GM18868 (cell line): Measurements from ENCODE around the gene CCL1.
"Not testable (repeated sequence)": the region's sequence is repeated elsewhere in the genome, so short reads cannot be mapped to it uniquely, and the experiment has no call there.

Experiments used
- ATAC-seq: cut with Tn5 transposase; IDR thresholded peaks from one replicate; pipeline ENCODE4 v1.9.1; 2021; ENCODE audit warnings: mild to moderate bottlenecking, moderate library complexity; ENCODE audit not compliant: unreplicated experiment

The CCL1 gene

DNA sequence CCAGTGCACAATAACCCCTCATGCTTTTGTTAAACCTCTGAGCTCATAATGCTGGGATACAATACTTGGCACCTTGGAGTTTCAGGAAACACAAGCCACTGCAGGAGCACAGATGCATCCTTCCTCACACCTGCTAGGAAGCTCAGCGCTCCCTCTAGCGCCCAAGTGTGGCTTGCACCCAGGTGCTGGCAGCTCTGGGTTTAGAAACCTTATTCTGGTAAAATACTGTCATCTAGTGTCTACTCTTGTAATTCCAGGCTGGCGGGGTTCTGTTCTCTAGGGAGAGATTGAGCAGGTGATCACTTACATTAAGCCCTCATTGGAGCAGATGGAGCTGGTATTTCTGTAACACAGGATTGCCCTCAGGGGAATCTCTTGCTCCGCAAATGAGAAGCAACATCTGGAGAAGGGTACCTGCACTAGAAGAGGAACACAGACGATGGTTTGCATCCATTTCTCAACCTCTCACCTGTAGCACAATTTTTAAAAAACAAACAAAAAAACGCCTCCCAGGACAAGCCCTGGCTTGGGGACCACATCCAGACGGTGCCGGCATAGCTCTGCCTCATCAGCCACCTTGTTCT, 1.5 kb downstream of the CCL1 start:
- ATAC-seq = no peak

DNA sequence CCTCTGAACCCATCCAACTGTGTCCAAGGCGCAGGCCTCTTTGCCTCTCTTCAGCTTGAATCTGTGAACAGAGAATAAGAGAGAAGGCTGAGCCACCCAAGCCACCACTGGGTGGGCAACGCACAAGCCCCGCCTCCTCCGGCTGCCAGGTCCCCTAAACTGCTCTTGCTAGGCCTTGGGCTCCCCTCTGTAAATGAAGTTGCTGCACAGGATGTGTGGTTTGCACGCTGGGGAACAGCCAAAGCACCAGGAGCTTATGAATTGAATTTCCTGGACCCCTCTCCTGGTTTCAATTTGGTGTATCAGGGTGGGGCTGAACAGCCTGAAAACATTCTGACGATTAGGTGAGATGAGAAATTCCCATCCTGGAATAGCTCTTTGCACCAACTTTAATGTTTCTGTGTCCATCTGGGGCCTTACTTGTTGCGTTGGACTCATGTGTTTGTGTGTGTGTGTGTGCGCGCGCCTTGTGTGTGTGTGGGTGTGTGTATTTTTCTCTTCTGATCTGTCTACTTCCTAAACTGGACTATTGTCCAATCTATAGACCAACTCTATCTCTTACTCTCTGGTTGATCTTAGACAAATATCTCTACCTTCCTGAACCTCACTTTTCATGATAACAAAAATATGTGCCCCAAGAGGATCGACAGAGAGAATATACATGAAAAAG, 2.3 kb downstream of the CCL1 start:
- ATAC-seq = no peak

DNA sequence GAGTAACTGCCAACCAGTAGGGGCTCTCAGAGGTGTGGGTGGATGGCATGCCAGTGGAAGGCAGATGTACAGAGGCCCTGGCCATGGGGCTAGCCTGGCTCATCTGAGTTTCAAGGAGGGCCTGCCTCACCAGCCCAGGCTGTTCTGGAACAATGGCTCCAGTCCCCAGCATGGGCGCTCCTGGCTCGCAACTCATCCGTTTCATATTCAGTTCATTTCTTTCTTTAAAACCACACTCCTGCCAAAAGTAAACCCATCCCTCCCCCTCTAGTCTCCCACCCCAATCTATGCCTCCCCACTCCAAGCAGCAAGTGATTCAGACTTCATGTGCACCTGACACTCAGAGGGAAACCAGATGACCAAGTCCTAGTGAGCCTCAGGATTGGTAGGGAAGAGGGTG, 4.4 kb downstream of the CCL1 start:
- no peak for ATAC-seq

DNA sequence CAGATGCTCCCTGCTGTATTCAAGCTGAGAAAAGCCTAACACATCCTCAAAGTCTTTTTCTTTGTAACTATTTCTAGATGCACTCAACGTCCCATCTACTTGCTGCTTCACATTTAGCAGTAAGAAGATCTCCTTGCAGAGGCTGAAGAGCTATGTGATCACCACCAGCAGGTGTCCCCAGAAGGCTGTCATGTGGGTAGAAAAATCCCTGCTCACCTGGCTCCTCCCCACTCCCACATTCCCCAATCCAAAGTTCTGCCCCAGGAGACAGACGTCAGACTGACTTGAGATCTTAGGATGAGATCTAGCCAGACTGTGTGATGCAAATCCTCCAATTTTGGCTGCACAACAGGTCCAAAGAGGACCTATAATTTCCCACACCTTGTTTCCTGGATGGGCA, 5.6 kb downstream of the CCL1 start:
- ATAC-seq = no peak

DNA sequence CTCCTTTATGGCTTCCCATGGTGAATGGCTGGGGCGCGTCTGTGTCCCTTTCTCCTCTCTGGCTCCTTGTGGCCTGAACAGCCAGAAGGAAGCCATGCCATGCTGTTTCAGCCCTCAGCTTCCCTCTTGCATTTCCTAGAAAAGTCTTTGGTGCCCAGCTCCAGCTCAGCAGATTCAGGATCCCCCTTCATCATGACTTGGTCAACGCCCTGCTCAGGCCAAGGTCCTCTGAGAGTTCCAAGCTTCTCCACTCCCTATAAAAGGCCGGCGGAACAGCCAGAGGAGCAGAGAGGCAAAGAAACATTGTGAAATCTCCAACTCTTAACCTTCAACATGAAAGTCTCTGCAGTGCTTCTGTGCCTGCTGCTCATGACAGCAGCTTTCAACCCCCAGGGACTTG, 6.8 kb downstream of the CCL1 start, which contains the start of gene CCL13:
CCL13 (plus strand) TSS at position 287 of the 400 bp plus-strand sequence; CDS start at position 334, 47 bp downstream.
- no peak for ATAC-seq

DNA sequence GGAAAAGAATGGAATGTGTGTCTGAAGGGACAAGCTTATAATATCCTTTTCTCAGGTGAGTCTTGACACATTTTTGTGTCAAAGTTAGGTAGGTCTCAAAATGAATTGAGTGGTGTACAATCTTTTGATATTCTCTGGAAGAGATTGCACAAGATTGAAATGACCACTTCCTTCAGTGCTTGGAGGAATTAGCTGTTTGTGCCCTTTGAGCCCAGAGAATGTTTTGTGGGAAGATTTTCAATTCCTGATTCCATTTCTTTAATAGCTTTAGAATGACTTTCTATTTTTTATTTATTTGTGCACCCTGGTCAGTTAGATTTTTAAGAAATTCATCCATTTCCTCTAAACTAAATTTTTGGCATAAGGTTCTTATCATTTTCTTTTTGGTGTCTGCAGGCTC, 8.4 kb downstream of the CCL1 start:
- ATAC-seq = no peak

DNA sequence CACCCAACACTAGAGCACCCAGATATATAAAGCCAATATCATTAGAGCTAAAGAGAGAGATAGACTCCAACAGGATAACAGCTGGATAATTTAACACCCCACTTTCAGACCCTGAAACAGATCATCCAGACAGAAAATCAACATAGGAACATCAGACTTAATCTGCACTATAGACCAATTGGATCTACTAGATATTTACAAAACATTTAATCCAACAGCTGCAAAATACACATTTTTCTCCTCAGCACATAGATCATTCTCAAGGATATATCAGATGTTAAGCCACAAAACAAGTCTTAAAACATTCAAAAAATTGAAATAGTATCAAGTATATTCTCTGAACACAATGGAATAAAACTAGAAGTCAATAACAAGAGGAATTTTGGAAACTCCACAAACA, 10.8 kb downstream of the CCL1 start:
- no peak for ATAC-seq

DNA sequence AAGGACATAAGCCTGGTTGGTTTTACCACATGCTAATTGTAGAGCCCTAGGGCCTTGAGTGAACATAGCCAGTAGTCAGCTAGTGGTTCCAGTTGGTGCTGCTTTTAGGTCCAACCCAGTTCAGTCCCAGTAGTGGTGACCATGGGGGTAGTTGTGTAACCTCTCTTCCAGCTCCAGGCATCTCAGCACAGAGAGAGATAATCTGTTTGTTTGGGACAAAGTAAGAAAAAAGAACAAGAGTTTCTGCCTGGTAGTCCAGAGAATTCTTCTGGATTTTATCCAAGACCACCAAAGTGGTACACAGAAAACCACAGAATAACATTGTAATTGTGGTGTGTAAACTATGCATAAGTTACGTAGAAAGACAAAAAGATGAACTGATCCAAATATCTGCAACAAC, 11.9 kb downstream of the CCL1 start:
- no peak for ATAC-seq

DNA sequence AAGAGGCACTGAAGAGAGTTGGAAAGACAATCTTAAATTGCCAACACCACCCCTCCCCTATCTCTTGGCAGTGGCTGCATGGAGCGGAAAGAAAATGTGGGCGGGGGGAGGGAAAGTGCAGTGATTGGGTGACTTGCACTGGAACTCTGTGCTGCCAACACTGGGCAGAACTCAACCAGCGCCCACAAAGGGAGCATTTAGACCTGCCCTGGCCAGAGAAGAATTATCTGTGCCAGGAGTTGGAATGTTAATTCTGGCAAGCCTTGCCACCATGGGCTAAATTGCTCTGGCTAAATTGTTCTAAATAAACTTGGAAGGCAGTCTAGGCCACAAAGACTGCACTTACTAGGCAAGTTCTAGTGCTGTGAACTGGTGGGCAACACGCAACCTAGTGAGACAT, 13.3 kb downstream of the CCL1 start:
- no peak for ATAC-seq

DNA sequence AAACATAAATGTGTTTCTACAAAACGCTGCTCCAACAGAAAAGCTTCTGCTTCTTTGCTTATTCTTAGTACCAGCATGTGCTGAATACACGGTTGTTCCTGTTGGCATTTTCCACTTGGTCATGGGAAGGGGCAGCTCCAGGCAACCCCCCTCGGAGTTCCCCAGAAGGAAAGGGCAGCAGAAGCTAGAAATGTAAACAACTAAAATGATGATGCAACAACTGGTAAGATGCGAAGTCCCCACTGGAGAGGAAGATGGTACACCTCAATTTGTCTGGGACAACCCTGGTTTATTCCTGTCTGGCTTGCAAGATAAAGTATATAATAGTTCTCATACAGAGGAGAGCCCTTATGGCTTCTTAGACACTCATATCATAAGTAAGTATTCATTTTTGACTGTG, 16.0 kb downstream of the CCL1 start:
- ATAC-seq = no peak

DNA sequence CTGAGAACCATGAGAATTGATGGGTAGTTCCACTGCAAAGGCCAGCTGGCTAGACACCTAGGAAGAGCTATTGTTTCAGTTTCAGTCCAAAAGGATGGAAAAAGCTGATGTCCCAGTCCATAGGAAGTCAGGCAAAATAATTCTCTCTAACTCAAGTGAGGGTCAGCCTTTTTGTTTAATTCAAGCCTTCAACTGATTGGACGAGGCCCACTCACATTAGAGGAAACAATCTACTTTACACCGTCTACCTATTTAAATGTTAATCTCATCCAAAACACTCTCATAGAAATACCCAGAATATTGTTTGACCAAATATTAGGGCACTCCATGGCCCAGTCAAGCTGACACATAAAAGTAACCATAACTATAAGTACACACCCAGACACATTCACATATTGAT, 21.1 kb downstream of the CCL1 start:
- ATAC-seq = no peak

DNA sequence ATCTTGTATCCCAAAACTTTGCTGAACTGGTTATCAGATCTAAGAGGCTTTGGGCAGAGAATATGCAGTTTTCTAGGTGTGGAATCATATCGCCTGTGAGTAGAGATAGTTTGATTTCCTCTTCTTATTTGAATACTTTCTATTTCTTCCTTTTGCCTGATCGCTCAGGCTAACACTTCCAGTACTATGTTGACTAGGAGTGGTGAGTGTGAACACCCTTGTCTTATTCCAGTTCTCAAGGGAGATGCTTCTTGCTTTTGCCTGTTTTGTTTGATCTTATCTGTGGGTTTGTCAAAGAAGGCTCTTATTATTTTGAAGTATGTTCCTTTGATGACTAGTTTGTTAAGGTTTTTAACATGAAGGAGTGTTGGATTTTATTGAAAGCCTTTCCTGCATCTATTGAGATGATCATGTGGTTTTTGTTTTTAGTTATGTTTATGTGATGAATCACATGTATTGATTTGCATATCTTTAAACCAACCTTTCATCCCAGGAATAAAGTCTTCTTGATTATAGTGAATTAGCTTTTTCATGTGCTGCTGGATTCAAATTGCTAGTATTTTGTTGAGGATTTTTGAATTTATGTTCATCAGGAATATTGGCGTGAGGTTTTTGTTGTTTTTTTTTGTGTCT, 23.8 kb downstream of the CCL1 start:
- no peak for ATAC-seq

DNA sequence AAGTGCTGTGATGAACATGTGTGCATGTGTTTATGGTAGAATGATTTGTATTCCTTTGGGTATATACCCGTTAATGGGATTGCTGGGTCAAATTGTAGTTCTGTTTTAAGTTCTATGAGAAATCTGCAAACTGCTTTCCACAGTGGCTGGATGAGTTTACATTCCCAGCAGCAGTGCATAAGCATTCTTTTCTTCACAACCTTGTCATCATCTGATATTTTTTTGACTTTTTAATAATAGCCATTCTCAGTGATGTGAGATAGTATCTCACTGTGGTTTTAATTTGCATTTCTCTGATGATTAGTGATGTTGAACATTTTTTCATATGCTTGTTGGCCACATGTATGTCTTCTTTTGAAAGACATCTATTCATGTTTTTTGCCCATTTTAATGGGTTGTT, 25.3 kb downstream of the CCL1 start:
- ATAC-seq = no peak

DNA sequence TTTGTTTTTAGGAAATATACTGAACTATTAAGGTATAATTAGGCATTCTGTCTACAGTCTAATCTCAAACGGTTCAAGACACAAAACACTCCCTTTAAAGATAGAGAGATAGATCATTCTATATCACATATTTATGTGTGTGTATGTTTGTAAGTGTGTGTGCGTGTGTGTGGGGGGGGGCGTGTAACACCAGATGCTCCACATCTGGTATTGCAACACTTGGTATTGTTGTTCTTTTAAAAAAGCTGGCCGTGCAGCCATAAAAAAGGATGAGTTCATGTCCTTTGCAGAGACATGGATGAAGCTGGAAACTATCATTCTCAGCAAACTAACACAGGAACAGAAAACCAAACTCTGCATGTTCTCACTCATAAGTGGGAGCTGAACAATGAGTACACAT, 35.5 kb downstream of the CCL1 start:
- ATAC-seq = not testable (repeated sequence)

DNA sequence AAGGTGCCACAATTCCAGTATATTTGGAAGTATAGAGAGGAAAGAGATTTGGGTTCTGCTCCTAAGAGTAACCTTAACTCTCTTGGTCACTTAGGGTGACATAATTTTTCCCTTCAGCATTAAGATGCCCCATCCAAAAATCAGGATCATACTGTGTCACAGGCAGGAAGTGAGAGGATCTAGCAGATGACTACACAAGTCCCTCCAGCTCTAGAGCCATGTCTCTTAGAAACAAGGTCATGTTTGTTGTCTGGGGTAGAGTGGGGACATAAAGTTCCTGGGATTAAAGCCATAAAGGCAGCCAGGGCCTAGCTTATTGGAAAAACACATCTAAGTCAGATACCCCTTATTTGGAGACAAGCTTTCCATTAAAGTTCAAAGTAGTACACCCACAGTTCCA, 41.1 kb downstream of the CCL1 start:
- no peak for ATAC-seq

DNA sequence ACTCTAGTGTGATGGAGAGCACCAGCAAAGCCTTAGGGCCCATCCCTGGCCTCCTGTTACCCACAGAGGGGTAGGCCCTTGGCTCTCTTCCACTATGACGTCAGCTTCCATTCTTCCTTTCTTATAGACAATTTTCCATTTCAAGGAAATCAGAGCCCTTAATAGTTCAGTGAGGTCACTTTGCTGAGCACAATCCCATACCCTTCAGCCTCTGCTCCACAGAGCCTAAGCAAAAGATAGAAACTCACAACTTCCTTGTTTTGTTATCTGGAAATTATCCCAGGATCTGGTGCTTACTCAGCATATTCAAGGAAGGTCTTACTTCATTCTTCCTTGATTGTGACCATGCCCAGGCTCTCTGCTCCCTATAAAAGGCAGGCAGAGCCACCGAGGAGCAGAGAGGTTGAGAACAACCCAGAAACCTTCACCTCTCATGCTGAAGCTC, 44.0 kb downstream of the CCL1 start, which contains the start of gene CCL8:
CCL8 (plus strand) TSS at position 397 of the 445 bp plus-strand sequence. CDS start 67 bp downstream, outside the sequence.
- no peak for ATAC-seq

DNA sequence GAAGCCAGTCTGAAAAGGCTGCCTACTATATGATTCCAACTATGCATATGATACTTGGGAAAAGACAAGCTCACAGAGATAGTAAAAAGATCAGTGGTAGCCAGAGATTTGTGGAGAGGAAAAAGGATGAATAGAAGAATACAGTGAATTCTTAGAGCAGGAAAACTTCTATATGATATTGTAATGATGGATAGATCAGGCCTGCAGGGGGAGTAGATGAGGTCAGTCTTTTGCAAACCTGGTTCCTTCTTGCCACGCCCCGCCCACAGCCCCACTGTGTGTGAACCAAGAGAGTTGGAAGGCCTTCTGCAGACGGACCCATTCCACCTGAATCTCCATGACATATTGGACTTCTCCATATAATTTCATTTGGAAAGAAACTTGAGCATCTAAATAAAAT, 44.6 kb downstream of the CCL1 start:
- ATAC-seq = no peak

DNA sequence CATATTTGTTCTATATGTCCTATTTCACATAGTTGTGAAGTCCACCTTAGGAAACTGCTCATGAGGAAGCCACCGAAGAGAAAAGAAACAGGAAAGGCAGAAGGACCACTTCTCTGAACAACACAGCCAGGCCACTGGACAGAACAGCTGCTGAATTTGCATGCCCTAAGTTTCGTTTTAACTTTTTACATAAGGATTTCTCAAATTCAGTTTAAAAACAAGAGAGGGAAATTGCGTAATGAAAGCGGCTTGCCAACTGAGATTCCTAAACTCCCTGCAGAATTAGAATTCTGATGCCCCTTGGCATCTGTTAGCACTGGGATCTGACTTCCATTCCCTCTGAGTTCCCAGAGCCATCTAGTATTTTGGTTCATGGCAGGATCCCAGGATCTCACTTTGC, 48.8 kb downstream of the CCL1 start:
- no peak for ATAC-seq

DNA sequence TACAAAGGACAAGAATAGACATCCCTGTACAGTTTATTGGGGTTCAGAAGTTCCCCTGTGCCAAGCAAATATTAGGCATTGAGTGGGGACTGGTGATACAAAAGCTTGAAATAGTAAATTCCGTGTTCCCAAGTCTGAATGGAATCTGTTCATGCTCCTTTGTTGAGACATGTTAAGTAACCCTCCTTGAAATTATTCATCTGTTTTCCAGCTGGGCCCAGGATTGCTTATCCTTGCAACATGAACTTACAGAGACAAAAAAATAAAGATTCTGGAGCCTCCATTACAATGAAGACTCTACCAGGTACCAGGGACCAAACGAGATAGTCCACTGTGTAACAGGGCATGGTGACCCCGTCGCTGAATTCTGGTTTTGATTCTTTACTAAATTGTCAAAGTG, 49.9 kb downstream of the CCL1 start:
- no peak for ATAC-seq

DNA sequence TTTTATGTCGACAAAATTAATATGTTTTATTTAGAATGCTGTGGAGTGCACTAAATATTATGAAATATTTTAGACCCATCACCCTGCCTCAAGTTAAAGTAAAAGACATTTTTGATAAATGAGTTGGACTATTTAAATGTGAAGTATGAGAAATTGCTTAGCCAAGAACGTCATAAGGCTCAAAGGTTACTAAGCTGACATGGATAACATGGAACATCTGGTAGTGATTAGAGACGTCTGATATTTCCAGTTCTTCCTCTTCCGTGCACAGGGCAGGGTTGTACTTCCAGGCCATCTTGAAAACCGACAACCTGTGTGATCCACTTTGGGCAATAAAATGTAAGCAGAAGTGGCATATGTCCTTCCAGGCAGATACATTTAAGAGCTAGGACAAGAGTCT, 51.0 kb downstream of the CCL1 start:
- no peak for ATAC-seq

DNA sequence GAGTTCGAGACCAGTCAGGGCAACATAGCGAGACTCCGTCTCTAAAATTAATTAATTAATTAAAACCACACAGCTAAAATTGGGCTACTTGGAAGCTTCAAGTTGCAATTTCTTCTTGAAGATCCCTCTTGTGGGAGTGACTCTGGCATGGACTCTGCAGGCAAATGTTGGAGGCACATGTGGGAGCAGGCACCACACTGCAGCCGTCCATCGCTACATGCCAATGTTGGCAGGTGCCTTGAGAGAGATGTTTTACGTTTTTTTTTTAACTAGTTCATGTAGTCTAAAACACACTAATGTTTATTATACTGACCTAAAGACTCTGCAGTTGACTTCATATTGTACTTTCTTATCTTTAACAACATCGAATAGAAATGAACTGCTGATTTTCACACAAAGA, 51.7 kb downstream of the CCL1 start:
- no peak for ATAC-seq
